HG02973 (cell line): ENCODE results near the gene USP53.
"Not testable (repeated sequence)": the region's sequence is repeated elsewhere in the genome, so short reads cannot be mapped to it uniquely, and the experiment has no call there.

ENCODE experiments used
- ATAC-seq: cut with Tn5 transposase; IDR thresholded peaks from one replicate; pipeline ENCODE4 v1.9.1; 2021; ENCODE audit warnings: moderate library complexity; ENCODE audit not compliant: unreplicated experiment

USP53 gene

GRCh38 chr4:119310826-119311225, 98.3 kb downstream of the USP53 start:
- no peak for ATAC-seq

GRCh38 chr4:119313237-119313636, 100.7 kb downstream of the USP53 start:
- ATAC-seq, result no peak

GRCh38 chr4:119314356-119314755, 101.8 kb downstream of the USP53 start:
- ATAC-seq, result no peak

GRCh38 chr4:119315036-119315435, 102.5 kb downstream of the USP53 start:
- ATAC-seq, result no peak

GRCh38 chr4:119317990-119318389, 105.5 kb downstream of the USP53 start:
- no peak for ATAC-seq

GRCh38 chr4:119321921-119322687, 109.6 kb downstream of the USP53 start, which contains the start of gene FABP2:
Gene FABP2 (minus strand): TSS chr4:119322138. CDS start chr4:119322102, 36 bp downstream.
- ATAC-seq, result no peak

GRCh38 chr4:119328695-119329094, 116.2 kb downstream of the USP53 start:
- no peak for ATAC-seq

GRCh38 chr4:119329835-119330620, 117.5 kb downstream of the USP53 start:
- ATAC-seq, result no peak

DNA sequence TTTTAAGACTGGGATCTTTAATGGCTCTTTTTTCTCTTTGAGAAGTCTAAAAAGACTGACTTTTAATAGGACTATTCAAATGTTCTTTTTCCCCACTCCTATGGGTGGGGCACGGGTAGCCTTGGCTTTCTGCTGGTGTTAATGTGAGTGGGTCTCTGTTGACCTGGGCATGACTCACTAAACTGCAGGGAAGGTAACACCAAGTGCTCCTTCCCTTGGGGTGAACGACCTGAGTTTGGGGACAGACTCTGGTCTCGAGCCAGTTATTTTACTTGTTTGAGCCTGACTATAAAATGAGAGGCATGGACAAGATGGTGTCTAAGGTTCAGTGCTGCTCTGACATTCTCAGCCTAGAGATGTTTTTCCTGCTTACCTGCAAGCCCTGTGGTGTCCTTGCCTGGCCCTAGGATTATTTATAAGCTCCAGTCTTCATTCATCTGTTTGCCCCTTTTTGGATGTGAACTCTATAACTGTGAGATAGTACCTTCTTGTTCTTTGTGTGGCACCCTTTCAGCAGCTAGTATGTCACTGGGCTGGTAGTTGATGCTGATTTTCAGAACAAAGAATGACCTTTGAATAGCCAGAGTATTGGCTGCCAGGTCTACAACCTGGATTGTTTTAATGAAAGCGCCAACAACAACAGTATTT, 123.9 kb downstream of the USP53 start:
- ATAC-seq, result not testable (repeated sequence)

- ATAC-seq, result no peak
Observed at GRCh38 chr4:119337010-119337409, 124.5 kb downstream of the USP53 start.

- not testable (repeated sequence) for ATAC-seq
Observed at GRCh38 chr4:119339895-119340294, 127.4 kb downstream of the USP53 start.

- not testable (repeated sequence) for ATAC-seq
Observed at GRCh38 chr4:119343293-119343692, 130.8 kb downstream of the USP53 start.
